ENCODE data around the gene DIO1.
"Not testable (repeated sequence)": the region's sequence is repeated elsewhere in the genome, so short reads cannot be mapped to it uniquely, and the experiment has no call there.

DIO1 gene

GRCh38 chr1:53893999-53894636 is at the start of gene DIO1:
Gene DIO1, plus strand, starts transcription at chr1:53894187. Its CDS starts 24 bp downstream, at chr1:53894211.
- no peak for DNase-seq

- no peak for DNase-seq
Measured at GRCh38 chr1:53847980-53848379, 46.0 kb upstream of the DIO1 start.

- DNase-seq = no peak
Measured at GRCh38 chr1:53850082-53850673, 43.8 kb upstream of the DIO1 start.

- DNase-seq = no peak
Measured at GRCh38 chr1:53851571-53852285, 42.3 kb upstream of the DIO1 start.

- DNase-seq = peak; percentile 41 to 67
Measured at GRCh38 chr1:53860967-53861411, 33.0 kb upstream of the DIO1 start.

- no peak for DNase-seq
Measured at GRCh38 chr1:53862507-53862906, 31.5 kb upstream of the DIO1 start.

GRCh38 chr1:53868565-53868964 is 25.4 kb upstream of the DIO1 start:
- DNase-seq = no peak

- DNase-seq = no peak
Measured at GRCh38 chr1:53869454-53870117, 24.4 kb upstream of the DIO1 start.

- DNase-seq = no peak
Measured at GRCh38 chr1:53871221-53871620, 22.8 kb upstream of the DIO1 start.

- no peak for DNase-seq
Measured at GRCh38 chr1:53871773-53872484, 22.1 kb upstream of the DIO1 start.

GRCh38 chr1:53875150-53875549 is 18.8 kb upstream of the DIO1 start:
- DNase-seq = not testable (repeated sequence)

- peak in 1 of 2 donors; percentile 52 for DNase-seq
Measured at GRCh38 chr1:53878492-53879105, 15.4 kb upstream of the DIO1 start.

GRCh38 chr1:53881853-53882252 is 12.1 kb upstream of the DIO1 start:
- DNase-seq = not testable (repeated sequence)

GRCh38 chr1:53883600-53883999 is 10.4 kb upstream of the DIO1 start:
- DNase-seq = not testable (repeated sequence)

GRCh38 chr1:53888681-53889080 is 5.3 kb upstream of the DIO1 start:
- no peak for DNase-seq

GRCh38 chr1:53889304-53890298 is 4.4 kb upstream of the DIO1 start, which contains the start of gene YIPF1:
Gene YIPF1, minus strand, starts transcription at chr1:53889797. Its CDS starts 860 bp downstream, at chr1:53888937.
- DNase-seq = peak; percentile 88 to 91

GRCh38 chr1:53890522-53890941 is 3.5 kb upstream of the DIO1 start:
- DNase-seq = no peak

- no peak for DNase-seq
Measured at GRCh38 chr1:53891018-53891417, 3.0 kb upstream of the DIO1 start.

- no peak for DNase-seq
Measured at GRCh38 chr1:53891678-53892077, 2.3 kb upstream of the DIO1 start.

GRCh38 chr1:53892911-53893310 is 1.1 kb upstream of the DIO1 start:
- DNase-seq = peak; percentile 6 to 31

- no peak for DNase-seq
Measured at GRCh38 chr1:53894644-53895043, 657 bp downstream of the DIO1 start.
